Mesodermal cell (in vitro differentiated cells): ENCODE results near the gene CAPN5.

Experiments used
- H3K27ac ChIP-seq: 2 replicates; pipeline ENCODE4 v1.7.0; 2013; ENCODE audit warnings: mild to moderate bottlenecking, low read depth, low read length, moderate library complexity; ENCODE audit not compliant: severe bottlenecking
- H3K36me3 ChIP-seq: 2 replicates; pipeline ENCODE4 v1.7.1; 2013; ENCODE audit warnings: mild to moderate bottlenecking, low read length, moderate library complexity; ENCODE audit not compliant: control insufficient read depth, insufficient read depth
- H3K4me1 ChIP-seq: one replicate; pipeline ENCODE4 v1.7.1; 2013; ENCODE audit warnings: mild to moderate bottlenecking, low read length; ENCODE audit not compliant: insufficient read depth, control insufficient read depth, poor library complexity, severe bottlenecking
- H3K4me3 ChIP-seq: 2 replicates; pipeline ENCODE4 v1.7.0; 2013; ENCODE audit warnings: low read length, control low read depth, mild to moderate bottlenecking; ENCODE audit not compliant: insufficient read depth, poor library complexity, severe bottlenecking; ENCODE audit errors: extremely low read depth
- H3K9me3 ChIP-seq: 2 replicates; pipeline ENCODE4 v1.7.1; 2013; ENCODE audit warnings: mild to moderate bottlenecking, low read length, moderate library complexity; ENCODE audit not compliant: control insufficient read depth
- WGBS, 2 experiments: methylation state at CpG; one replicate each; pipeline ENCODE4 v1.1.5; 2013; ENCODE audit warnings: missing lambda C conversion rate in 2 of 2; ENCODE audit not compliant: insufficient coverage in 2 of 2; 5-methylcytosine and 5-hydroxymethylcytosine counted together

CAPN5 gene

GRCh38 chr11:77072851-77073327 is 6.1 kb downstream of the CAPN5 start:
- Histone ChIP-seq H3K27ac (peak overlapping the region; percentile 98), H3K36me3 (peaks cover 2% of the 10 kb centered on the region), H3K4me3 (no peak overlapping the region), H3K9me3 (no peaks in the 10 kb centered on the region), H3K4me1 (peaks cover 47% of the 10 kb centered on the region)
- 86 to 100% methylated on average over 4 to 7 of the region's 8 CpGs for WGBS, 2 experiments

- H3K27ac ChIP-seq: peak overlapping the region; percentile 98
- peaks cover 44% of the 10 kb centered on the region for H3K4me1 ChIP-seq
- whole genome bisulfite sequencing, 2 experiments: 74 to 77% methylated on average over 5 to 8 of the region's 11 CpGs
Measured at GRCh38 chr11:77073328-77074001, 6.7 kb downstream of the CAPN5 start.

GRCh38 chr11:77074205-77074604 is 7.4 kb downstream of the CAPN5 start:
- Histone ChIP-seq H3K9me3 (no peaks in the 10 kb centered on the region), H3K27ac (peak overlapping the region; percentile 98), H3K4me3 (no peak overlapping the region), H3K4me1 (peaks cover 40% of the 10 kb centered on the region), H3K36me3 (peaks cover 2% of the 10 kb centered on the region)
- WGBS, 2 experiments: 98 to 100% methylated on average over 1 to 5 of the region's 5 CpGs

More at GRCh38 chr11:77073328-77074001, 6.7 kb downstream of the CAPN5 start:
- Histone ChIP-seq H3K9me3 (no peaks in the 10 kb centered on the region), H3K4me3 (no peak overlapping the region), H3K36me3 (peaks cover 2% of the 10 kb centered on the region)

GRCh38 chr11:77074626-77075221 is 8.0 kb downstream of the CAPN5 start:
- 93 to 96% methylated on average over 10 to 13 of the region's 15 CpGs for WGBS, 2 experiments
- H3K27ac ChIP-seq: no peak overlapping the region
- no peaks in the 10 kb centered on the region for H3K9me3 ChIP-seq

GRCh38 chr11:77075425-77075905 is 8.7 kb downstream of the CAPN5 start:
- Histone ChIP-seq H3K9me3 (no peaks in the 10 kb centered on the region), H3K27ac (no peak overlapping the region), H3K36me3 (peaks cover 3% of the 10 kb centered on the region), H3K4me3 (no peak overlapping the region), H3K4me1 (peaks cover 37% of the 10 kb centered on the region)
- WGBS, 2 experiments: 100% methylated on average over 2 to 4 of the region's 5 CpGs

More at GRCh38 chr11:77074626-77075221, 8.0 kb downstream of the CAPN5 start:
- peaks cover 2% of the 10 kb centered on the region for H3K36me3 ChIP-seq
- peaks cover 37% of the 10 kb centered on the region for H3K4me1 ChIP-seq
- no peak overlapping the region for H3K4me3 ChIP-seq

- Histone ChIP-seq H3K4me1 (peaks cover 23% of the 10 kb centered on the region), H3K4me3 (no peak overlapping the region), H3K27ac (no peak overlapping the region), H3K36me3 (peaks cover 11% of the 10 kb centered on the region), H3K9me3 (no peaks in the 10 kb centered on the region)
- WGBS, 2 experiments: no CpG with 5 or more reads among the region's 2 CpGs
Measured at GRCh38 chr11:77079666-77080065, 12.9 kb downstream of the CAPN5 start.

GRCh38 chr11:77080643-77081210 is 14.0 kb downstream of the CAPN5 start:
- H3K9me3 ChIP-seq: no peaks in the 10 kb centered on the region
- peaks cover 18% of the 10 kb centered on the region for H3K36me3 ChIP-seq
- peaks cover 23% of the 10 kb centered on the region for H3K4me1 ChIP-seq
- WGBS, 2 experiments: 100% methylated on average over 1 to 2 of the region's 2 CpGs
- H3K27ac ChIP-seq: no peak overlapping the region
- no peak overlapping the region for H3K4me3 ChIP-seq

- H3K36me3 ChIP-seq: peaks cover 23% of the 10 kb centered on the region
- H3K9me3 ChIP-seq: no peaks in the 10 kb centered on the region
- peaks cover 23% of the 10 kb centered on the region for H3K4me1 ChIP-seq
- no peak overlapping the region for H3K4me3 ChIP-seq
- no peak overlapping the region for H3K27ac ChIP-seq
- 94 to 96% methylated on average over 6 to 8 of the region's 9 CpGs for WGBS, 2 experiments
Measured at GRCh38 chr11:77081381-77081851, 14.6 kb downstream of the CAPN5 start.

- Histone ChIP-seq H3K4me1 (peaks cover 23% of the 10 kb centered on the region), H3K36me3 (peaks cover 27% of the 10 kb centered on the region), H3K9me3 (no peaks in the 10 kb centered on the region), H3K4me3 (no peak overlapping the region), H3K27ac (peak overlapping the region; percentile 43)
- WGBS, 2 experiments: 83 to 91% methylated on average over 9 to 11 of the region's 11 CpGs
Measured at GRCh38 chr11:77081976-77082836, 15.4 kb downstream of the CAPN5 start.
